Suprapubic skin (tissue), 3 donors: Measurements from ENCODE around the gene ABCB1.

ENCODE experiments used
- POLR2AphosphoS5 ChIP-seq, 3 donors: sonication (generic); formaldehyde crosslinking; IDR thresholded peaks; one replicate each; pipeline ENCODE4 v1.6.1; 2017; ENCODE audit warnings: antibody characterized with exemption in 3 of 3
- TF ChIP-seq, protein P1 (sequence below), 2 donors: fragments of 200-600 bp in 1 of 2; fragments of 450-650 bp in 1 of 2; sonication (generic) in 1 of 2; IDR thresholded peaks; one replicate each; pipeline ENCODE4 v1.5.1; 2016 to 2019; ENCODE audit warnings: antibody characterized with exemption in 2 of 2, mild to moderate bottlenecking in 1 of 2, moderate library complexity in 1 of 2

DNA sequence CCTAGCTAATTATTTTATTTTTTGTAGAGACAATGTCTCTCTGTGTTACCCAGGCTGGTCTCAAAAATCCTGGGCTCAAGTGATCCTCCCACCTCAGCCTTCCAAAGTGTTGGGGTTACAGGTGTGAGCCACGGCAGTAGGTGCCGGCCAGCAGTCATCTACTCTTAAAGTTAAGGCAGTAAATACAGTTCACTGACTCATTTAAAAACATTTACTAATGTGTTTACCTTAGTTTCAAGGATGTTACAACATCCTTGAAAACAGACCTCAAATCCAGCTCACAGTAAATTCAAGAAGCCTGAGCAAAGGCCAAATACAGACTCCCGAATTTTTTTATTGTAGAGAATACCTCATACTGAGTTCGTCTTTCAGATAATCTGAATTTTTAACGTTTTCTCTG lies 95.6 kb downstream of the ABCB1 start:
- TF ChIP-seq, protein P1, sequence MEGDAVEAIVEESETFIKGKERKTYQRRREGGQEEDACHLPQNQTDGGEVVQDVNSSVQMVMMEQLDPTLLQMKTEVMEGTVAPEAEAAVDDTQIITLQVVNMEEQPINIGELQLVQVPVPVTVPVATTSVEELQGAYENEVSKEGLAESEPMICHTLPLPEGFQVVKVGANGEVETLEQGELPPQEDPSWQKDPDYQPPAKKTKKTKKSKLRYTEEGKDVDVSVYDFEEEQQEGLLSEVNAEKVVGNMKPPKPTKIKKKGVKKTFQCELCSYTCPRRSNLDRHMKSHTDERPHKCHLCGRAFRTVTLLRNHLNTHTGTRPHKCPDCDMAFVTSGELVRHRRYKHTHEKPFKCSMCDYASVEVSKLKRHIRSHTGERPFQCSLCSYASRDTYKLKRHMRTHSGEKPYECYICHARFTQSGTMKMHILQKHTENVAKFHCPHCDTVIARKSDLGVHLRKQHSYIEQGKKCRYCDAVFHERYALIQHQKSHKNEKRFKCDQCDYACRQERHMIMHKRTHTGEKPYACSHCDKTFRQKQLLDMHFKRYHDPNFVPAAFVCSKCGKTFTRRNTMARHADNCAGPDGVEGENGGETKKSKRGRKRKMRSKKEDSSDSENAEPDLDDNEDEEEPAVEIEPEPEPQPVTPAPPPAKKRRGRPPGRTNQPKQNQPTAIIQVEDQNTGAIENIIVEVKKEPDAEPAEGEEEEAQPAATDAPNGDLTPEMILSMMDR (IDR thresholded peaks at IDR 0.05) = no peak
- no peak for TF ChIP-seq POLR2AphosphoS5 (IDR thresholded peaks at IDR 0.05)
